ENCODE measurements around the gene SLC35E2B. TPM values are rescaled to one million over a fixed set of nuclear protein-coding genes. Genes with fewer than 3 reads are reported as not detected.

SLC35E2B gene
- total RNA-seq, 1 donor from 2014 or later = 31.7 TPM

GRCh38 chr1:1609822-1610485, 82.6 kb downstream of the SLC35E2B start:
- DNase-seq = no peak

Other genes starting within 250 kb of the SLC35E2B start
- 0.39 TPM for gene ATAD3C, start 243.1 kb downstream of the SLC35E2B start, total RNA-seq
- gene ATAD3B, start 221.0 kb downstream of the SLC35E2B start, total RNA-seq = 16.7 TPM
- 11.9 TPM for gene ATAD3A, start 180.6 kb downstream of the SLC35E2B start, total RNA-seq
- gene TMEM240, start 152.2 kb downstream of the SLC35E2B start, total RNA-seq = 2.1 TPM
- gene SSU72, start 117.9 kb downstream of the SLC35E2B start, total RNA-seq = 33.9 TPM
- 0.99 TPM for gene FNDC10, start 92.7 kb downstream of the SLC35E2B start, total RNA-seq
- gene MIB2, start 77.3 kb downstream of the SLC35E2B start, total RNA-seq = 28.8 TPM
- 30.7 TPM for gene MMP23B, start 60.6 kb downstream of the SLC35E2B start, total RNA-seq
- 9.6 TPM for gene CDK11B, start 33.8 kb downstream of the SLC35E2B start, total RNA-seq
- 25.4 TPM for gene CDK11A, start 31.6 kb upstream of the SLC35E2B start, total RNA-seq
- 33.1 TPM for gene NADK, start 85.7 kb upstream of the SLC35E2B start, total RNA-seq
- gene GNB1, start 198.3 kb upstream of the SLC35E2B start, total RNA-seq = 84.8 TPM
- gene CALML6, start 222.5 kb upstream of the SLC35E2B start, total RNA-seq = 19.0 TPM
- 3.6 TPM for gene TMEM52, start 226.5 kb upstream of the SLC35E2B start, total RNA-seq

All from skin of body (tissue), 2 donors.